T-helper 9 cell (primary cell): ENCODE results near the gene FAM13A.

ENCODE experiments used
- DNase-seq: peaks from one replicate; pipeline ENCODE4 v3.0.0-alpha.2; 2020

The FAM13A gene

DNA sequence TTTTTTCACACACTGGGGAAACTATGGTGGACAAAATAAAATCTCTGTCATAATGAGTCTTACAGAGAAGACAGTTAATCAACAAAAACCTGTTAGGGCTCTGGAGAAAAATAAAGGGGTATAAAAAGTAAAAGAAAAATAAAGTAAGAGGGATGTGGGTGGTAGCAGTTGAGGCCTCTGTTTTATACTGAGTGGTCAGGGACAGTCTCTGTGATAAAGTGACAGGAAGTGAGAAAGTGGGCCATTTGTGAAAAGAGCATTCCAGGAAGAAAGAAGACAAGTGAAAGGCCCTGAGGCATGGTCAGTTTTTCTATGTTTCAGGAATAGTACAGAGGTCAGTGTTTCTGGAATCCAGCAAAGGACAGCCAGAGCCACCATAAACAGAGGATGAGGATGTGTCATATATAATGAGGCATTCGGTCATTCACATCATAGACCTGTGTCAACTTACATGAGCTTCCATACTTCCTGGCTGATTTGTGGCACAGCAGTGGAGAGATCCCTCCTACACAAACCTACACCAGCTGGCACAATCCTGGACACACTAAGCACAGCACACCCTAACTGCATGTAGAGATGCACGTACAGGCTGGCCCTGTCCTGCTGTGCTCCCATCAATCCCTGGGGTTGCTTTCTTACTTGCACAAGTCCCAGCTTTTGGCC, 295.0 kb downstream of the FAM13A start:
- DNase-seq: no peak

DNA sequence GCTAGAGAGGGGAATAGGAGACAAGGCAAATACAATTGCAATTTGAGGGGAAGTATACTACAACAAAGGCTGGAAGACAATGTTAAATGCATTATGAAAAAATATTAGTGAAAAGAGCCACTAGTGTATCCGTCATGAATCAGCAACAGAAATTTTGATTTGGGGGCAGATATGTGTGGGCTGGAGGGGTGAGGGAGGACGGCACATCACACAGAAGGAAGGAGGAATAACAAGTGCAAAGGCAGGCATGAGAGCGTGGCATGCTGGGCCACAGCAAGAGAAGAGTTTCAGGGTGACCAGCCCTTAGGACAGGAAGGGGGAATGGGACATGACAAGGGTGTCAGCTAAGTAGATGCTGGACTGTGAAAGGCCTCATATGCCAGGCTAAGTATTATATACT, 295.6 kb downstream of the FAM13A start:
- no peak for DNase-seq

DNA sequence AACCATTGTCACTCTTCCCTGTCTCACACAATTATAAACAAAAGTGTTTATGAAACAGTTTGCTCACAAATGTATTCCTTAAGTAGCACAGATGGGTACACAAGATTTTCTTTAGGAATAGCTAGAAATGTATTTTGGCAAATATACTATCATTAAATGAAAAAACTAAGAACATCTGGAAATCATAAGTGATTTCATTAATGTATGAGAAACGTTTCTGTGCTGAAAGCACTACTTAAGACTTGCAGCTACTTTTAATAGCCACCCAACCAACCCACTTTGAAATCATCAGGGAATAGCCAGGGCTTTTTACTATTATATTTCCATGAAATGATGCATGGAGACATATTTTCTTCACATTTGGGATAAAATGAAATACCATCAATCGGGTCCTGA, 297.1 kb downstream of the FAM13A start:
- DNase-seq: no peak

DNA sequence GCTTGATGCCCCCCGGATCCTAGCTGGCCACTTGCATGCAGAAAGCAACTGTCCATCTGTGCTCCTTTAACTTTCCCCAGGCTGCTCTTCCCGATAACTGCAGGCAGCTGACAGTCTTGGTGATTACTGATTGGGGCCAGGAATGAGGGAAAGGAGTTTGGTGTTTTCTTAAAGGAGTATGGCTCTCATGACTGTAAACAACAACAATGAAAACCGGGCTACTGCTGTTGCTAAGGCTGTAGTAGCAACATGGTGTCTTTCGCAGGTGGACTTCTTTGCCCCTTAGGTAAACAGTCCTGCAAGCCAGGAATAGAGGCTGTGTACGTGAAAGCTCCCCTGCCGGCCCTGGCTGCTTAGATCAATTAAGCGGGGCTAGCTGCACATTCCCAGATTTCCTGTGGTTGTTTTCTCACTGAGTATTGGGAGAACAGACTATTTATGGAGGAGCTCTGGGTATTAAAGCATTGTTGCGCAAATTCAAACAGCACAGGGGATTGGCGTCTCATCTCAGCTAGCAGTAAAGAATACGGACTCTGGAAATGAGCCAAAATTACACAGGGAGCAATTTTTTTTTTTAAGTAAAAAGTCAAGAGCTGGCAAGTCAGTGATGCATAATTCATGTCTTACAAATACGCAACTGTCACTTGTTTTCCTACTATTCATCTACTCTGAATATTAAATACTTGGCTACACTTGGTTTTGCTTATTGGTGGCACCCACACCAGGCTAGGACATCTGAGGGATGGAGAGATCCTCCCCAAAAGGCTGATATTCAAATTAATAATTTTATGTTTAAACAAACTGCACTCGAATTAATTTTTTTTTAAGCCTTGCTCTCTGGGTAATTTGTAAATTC, 297.7 kb downstream of the FAM13A start:
- DNase-seq: no peak

DNA sequence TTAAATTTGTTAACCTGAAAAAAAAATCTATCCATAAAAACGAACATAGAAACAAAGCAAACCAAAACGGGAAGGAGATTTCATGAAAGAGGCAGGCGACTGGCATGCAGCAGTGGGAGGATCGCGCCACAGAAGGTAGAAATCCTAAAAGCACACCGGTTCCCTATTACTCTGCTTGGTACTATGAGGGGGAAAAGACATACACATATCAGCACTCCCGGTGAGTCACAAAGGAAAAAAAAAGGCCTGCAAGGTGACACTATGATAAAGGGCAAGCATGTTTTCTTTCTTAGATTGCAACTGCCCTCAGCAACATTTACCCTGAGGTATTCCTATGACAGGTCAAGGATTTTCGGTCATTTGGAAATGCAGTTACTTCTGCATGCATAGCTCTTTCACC, 298.7 kb downstream of the FAM13A start:
- DNase-seq: no peak

DNA sequence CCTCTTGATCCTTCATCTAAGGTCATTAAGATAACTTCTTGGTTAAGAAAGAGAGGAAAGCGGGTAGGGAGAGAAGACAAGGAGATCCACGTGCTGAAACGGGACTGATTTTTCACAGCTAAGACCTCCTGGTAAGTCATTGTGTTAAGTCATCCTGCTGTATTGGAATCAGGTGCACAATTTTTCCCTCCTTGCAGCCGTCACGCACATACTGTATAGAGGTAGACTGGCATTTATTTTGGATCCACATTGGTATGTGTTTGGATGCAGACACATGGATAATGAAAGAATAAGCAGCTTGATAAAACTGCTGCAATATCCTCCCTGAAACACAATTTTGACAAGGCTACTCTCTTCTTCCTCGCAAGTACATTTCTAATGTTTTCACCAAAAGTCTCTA, 299.2 kb downstream of the FAM13A start:
- no peak for DNase-seq

DNA sequence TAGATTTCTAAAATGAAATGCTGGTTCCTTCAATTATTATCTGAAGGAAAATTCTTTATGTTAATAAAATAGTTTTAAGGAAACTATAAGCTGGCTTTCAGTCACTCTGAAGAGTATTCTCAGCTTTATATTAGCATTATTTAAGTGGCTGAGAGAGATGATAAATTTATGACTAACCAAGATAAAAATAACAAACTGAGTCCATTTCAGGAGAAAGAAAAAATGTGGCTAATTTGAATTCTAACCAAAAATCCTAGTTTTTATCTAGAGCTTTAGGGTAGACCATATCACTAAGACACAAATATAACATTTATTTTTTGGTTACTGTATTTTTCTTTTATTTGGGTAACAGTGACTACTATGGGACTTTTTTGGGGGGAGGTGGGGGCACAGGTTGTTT, 299.9 kb downstream of the FAM13A start:
- DNase-seq: no peak

DNA sequence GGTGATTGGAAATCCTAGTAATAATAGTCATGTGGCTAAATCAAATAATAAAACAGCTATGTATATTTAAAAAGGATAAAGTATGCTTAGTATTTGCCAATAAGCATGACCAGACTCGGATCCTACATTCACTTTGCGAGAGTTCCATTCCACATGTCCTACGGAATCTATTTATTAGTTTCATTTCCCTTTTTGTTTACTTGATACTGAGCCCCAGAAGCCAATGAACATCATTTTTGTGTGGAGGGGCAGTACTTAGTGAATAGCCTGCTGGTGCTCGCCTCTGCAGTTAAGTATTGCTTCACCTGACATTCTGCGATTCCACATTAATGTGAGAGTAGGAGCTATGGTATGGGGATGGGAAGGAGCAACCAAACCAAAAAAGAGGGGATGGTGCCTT, 300.8 kb downstream of the FAM13A start:
- no peak for DNase-seq

DNA sequence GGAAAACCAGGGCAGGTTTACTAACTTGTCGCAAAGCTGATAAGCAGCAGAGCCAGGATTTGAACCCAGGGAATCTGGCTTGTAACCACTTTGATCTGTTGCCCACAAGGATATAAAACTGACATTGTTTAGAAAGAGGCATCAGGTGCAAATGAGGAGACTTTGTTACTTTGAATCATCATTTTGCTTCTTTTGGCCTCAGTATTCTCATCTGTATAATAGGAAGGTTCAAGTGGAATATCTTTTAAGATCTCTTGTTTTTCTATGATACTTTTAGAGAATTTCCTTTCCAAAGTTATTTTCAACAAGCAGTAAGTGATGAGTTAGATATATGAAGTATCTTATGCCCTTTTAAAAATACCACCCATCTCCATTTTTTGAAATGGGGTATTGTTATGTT, 301.5 kb downstream of the FAM13A start:
- no peak for DNase-seq

DNA sequence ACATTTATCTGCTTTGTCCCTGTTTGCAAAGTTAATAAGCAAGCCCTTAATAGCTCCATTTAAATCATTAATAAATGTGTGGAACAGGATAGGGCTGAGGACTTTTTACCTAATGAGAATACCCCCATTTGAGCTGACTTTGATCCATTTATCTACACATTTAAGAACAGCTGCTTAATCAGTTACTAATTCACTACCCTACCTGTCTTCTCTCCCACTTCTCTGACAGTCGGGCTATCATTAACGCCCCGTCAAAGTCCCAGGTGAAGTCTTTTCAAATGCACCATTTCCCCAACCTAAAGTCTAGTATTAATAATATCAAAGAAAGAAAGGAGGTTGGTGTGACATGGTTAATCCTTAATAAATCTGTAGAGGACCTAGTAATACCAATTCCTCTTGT, 302.2 kb downstream of the FAM13A start:
- no peak for DNase-seq

DNA sequence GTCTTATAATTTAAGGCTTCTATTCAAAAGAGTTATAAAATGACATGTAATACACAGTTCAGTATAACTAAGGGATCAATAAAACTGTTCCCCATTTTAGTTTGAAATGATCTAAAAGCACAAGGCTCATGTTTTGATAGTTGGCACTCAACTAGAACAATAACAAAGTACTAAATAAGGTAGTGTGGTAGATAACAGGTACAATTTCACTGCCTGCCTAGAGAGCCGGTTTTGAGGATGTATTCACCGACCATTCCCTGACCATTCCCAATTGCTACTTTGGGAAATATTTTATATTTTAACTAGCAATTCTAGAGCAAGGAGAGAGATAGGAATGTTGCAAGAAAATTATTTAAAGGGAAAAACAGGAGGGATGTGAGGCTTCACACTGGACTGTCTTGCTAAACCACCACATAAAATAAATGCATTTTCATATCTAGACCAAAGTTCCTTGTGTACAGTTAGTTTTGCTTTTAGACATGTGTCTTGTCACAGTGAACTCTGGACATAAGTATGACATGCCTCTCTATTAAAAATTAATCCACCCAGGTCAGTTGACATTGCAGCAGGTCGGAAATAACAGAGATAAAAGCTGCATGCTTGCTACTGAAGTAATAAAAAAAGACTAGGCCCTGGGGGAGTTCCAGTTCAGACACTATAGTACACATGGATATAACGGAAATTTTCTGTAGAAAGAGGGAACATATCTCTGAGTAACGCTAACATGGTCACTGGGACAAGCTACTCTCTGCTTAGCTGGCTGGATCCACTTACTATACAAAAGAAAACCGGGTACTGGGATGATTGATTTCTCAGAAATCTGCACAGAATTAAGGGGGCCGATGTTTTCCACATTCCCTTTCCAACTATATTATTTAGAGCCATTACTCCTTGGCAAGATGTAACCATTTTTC, 303.1 kb downstream of the FAM13A start:
- no peak for DNase-seq

DNA sequence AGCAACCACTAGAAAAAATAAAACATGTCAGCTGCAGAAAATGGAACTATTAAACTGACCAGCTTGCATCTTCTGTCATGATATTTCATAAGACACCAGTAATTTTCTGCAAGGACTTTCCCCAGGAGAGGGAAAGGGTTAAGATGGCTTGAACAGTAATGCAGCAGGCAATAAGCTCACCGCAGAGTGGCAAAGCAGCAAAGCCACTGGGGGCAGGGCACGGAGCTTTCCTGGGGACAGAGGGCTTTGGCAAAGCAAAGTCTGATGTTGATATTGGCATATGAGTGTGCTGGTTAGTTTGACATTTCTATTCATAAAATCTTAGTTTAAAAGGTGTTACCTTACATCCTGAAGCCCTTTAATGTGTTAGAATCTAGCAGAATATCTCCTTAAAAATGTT, 304.2 kb downstream of the FAM13A start:
- no peak for DNase-seq

DNA sequence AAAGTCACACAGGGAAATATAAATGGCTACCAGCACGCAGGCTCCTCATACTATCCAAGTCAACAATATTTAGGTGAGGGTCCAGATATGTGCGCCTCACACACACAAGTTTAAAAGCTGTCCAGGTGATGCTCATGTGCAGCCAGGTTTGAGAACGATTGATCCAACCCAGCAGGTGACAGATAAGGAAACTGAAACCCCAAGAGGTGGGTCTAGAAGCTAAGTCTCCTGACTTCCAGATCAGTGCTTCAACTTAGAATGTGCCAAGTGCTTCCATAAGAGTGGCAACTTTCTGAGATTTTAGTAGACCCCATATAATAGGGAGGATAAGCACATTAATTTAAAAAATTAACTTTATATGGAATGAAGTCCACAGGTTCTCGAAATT, 304.9 kb downstream of the FAM13A start:
- no peak for DNase-seq

DNA sequence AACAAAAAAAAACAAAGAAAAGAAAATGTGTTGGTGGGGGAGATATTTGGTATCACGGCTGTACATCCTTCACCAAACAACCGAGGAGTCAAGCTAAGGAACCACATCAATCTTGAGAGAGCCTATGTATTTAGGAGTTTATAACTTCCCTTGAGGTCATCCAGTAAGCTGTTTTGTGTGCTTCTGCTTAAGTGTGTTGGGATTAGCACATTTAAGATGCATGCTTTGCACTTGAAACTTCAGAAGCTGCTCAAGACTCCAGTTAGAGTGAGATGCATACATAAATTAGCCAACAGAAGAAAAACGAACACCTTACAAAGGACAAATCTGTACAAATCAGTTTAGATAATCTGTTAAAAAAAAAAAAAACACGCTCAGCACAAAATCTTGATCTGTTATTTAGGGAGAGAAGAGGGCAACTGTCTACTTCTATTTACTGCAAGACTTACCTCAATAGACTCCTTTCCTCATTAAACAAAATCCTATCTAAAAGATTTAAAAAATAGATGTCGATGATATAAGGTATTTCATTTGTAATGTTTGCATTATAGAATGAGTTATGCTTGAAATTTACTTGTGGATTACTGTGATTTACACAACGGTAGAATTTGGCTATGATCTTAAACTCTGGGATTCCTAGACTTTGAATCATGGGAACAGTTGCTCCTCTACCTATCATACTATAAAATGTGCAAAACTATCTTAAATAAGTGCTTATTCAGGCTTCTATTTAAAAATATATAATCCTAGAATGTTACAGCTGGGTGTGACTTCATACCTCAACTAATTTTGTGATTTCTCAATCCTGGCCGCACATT, 305.5 kb downstream of the FAM13A start:
- no peak for DNase-seq

DNA sequence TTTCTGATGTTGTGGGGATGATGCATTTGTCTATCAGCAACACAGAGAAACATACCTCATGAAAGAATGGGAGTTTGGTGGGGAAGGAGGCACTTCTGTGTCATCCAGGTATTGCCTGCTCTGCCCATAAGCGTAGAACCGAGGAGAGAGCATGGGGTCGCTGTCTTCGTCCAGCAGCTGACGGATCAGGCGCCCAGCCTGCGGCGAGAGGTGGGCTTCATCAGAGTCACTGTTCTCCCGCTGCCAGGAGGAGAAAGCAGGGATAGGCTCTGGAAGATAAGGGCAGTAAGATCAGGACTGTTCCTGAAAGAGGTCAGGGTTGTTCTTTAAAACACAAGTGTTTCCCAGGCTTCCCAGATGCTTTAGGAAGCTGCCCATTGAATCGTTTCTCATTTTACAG, 306.6 kb downstream of the FAM13A start:
- no peak for DNase-seq

DNA sequence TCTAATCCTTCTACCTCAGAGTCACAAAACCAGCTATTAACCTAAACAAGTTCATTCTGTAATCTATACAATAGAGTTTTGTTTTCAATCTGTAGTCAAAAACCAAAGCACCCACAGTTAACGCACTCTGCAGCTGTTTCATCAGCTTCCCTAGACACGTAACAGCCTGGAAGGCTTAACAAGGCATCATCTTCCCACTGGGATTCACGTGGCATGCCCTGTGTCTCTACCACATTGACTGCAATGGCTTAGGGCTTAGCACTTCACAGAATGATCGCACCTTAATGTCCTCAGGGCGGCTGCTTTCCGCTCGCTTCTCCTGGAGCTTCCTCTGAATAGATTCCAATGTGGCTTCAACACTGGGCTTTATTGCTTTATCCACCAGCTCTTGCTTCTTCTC, 309.6 kb downstream of the FAM13A start:
- no peak for DNase-seq

DNA sequence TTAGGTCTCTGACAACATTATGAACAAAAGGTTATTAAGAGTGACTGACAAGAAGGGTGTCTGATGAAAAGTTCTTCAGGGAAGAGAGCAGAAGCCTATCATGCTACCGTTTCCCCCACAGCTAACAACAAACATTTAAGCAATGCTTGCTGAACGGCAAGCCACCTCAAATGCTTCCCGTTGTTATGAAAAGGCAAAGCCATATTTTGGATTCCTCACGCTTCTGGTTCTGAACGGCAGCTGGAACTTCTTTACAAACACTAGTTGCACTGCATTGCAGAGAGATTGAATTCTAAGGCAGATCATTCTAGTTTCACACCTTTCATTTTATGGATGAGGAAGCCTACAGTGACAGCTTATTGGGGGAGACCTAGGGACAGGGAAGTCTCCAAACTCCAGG, 310.8 kb downstream of the FAM13A start:
- DNase-seq: no peak

DNA sequence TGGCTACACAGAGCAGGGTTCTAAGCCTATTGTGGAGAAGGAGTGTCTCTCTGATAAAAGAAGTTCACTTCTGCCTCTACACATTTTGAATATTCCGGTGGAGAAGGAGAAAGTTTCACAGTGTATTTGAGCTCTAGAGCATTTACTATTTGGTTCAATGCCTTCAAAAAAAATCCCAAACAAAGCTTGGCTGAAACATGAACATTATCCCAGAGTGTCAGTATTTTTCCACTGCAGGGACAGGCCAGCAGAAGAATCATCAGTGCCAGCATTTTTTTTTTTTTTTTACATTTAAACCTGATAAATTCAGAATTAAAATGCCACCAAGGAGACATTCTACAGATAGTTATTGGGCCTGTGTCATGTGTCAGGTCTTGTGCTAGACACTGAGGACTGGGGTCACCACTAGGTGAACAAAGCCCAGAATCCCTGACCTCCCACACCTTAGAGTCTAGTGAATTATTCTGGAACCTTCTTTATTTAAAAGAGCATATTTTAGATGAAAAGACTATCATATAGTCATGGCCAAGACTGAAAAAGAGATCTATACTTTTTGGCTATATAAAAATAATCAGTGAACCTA, 311.3 kb downstream of the FAM13A start:
- no peak for DNase-seq

DNA sequence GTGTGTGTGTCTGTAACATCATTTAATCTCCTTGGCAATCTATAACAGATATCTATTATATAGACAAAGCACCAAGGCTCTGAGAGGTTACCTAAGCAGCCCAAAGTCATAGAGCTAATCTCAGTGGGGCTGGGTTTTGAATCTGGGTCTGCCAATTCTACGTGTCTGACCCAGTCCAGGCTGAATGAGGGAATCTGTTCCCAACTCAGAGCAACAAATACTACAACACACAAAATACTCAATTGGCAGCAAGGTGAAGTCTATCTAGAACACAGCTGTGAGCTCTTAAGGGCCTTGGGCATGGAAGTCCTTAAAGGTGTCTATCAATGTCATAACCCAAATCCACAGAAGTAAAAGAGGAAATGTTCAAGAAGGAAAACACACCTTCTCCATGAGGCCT, 311.8 kb downstream of the FAM13A start:
- no peak for DNase-seq

DNA sequence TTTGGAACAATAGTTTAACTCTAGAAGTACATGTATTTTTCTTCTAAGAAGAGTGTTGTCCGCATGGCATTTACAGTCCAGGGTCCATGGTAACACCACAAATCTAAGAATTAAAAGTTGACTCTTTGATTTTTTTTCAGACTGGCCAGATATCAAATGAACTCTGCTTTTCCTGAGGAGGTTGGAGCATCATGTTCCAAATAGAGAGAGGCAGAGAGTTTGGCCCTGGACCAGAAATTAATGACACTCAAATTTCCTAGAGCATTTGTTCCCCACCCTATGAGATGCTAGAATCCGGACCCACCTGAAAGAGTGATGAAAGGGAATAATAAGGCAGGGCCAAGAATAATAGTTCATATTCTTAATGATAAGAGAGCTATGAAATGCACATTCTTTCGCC, 312.4 kb downstream of the FAM13A start:
- no peak for DNase-seq

DNA sequence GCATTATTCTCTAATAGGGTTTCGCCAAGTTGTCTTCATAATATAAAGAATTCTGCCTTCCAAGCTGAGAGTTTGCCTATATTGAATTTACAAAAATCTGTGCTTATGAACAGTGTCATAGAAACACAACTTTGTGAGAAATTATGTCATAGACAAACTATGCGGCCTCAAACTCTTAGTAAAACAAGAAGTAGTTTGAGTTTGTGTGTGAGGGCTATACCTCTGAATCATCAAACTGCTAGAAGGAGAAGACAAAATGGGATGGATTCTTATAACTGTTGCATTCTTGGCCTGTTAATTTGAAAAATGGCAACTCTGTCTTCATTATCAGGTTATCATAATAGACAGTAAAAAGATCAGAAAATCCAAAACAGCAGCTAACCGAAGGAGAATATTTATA, 313.3 kb downstream of the FAM13A start:
- DNase-seq: no peak

DNA sequence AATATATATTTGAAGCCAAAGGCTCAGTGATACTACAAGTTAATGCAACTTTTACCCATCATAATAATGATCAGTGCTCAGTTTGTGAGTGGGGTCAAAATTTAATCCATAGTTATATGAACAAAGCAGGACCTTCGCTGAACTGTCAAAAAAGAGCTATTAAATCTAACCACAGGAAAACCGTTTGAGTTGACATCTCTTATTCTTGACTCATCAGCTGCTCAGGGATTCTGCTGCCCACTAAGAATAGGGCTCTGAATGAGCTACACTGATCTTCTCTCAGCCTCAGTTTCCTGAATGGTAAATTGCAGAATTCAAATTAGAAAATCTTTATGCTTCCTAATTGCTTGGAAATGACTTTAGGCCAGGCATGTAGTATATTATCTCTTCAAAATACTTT, 314.4 kb downstream of the FAM13A start:
- no peak for DNase-seq
